Measurements from ENCODE around the gene OR10H4.
"Not testable (repeated sequence)": the region's sequence is repeated elsewhere in the genome, so short reads cannot be mapped to it uniquely, and the experiment has no call there.

OR10H4 gene

GRCh38 chr19:15948223-15949058 is at the start of gene OR10H4:
TSS of gene OR10H4 (plus strand) at chr19:15949008. CDS start at chr19:15949008, 0 bp downstream.
- no peak for DNase-seq

GRCh38 chr19:15899561-15899960 is 49.2 kb upstream of the OR10H4 start:
- DNase-seq, result not testable (repeated sequence)

- not testable (repeated sequence) for DNase-seq
Observed at GRCh38 chr19:15900032-15900431, 48.8 kb upstream of the OR10H4 start.

GRCh38 chr19:15900504-15900903 is 48.3 kb upstream of the OR10H4 start:
- DNase-seq, result no peak

- DNase-seq, result no peak
Observed at GRCh38 chr19:15902254-15902653, 46.6 kb upstream of the OR10H4 start.

- DNase-seq, result not testable (repeated sequence)
Observed at GRCh38 chr19:15902898-15903297, 45.9 kb upstream of the OR10H4 start.

GRCh38 chr19:15905026-15905425 is 43.8 kb upstream of the OR10H4 start:
- no peak for DNase-seq

- no peak for DNase-seq
Observed at GRCh38 chr19:15911599-15912235, 37.1 kb upstream of the OR10H4 start.

GRCh38 chr19:15913384-15913783 is 35.4 kb upstream of the OR10H4 start:
- no peak for DNase-seq

GRCh38 chr19:15913830-15914229 is 35.0 kb upstream of the OR10H4 start:
- no peak for DNase-seq

GRCh38 chr19:15915109-15915508 is 33.7 kb upstream of the OR10H4 start:
- no peak for DNase-seq

- DNase-seq, result no peak
Observed at GRCh38 chr19:15919243-15919642, 29.6 kb upstream of the OR10H4 start.

- no peak for DNase-seq
Observed at GRCh38 chr19:15922021-15922420, 26.8 kb upstream of the OR10H4 start.

- no peak for DNase-seq
Observed at GRCh38 chr19:15923702-15924101, 25.1 kb upstream of the OR10H4 start.

- no peak for DNase-seq
Observed at GRCh38 chr19:15926484-15926883, 22.3 kb upstream of the OR10H4 start.

- DNase-seq, result no peak
Observed at GRCh38 chr19:15928321-15928720, 20.5 kb upstream of the OR10H4 start.

GRCh38 chr19:15933761-15934331 is 15.0 kb upstream of the OR10H4 start:
- peak in 1 of 2 donors; percentile 18 for DNase-seq

- no peak for DNase-seq
Observed at GRCh38 chr19:15934332-15935078, 14.3 kb upstream of the OR10H4 start, which contains the start of gene CYP4F11. TSS of gene CYP4F11 (minus strand) at chr19:15934529. CDS start at chr19:15934408, 121 bp downstream.

- DNase-seq, result no peak
Observed at GRCh38 chr19:15935167-15935702, 13.6 kb upstream of the OR10H4 start.

- DNase-seq, result no peak
Observed at GRCh38 chr19:15936173-15936572, 12.6 kb upstream of the OR10H4 start.

- DNase-seq, result no peak
Observed at GRCh38 chr19:15936950-15937349, 11.9 kb upstream of the OR10H4 start.

- DNase-seq, result no peak
Observed at GRCh38 chr19:15937771-15938170, 11.0 kb upstream of the OR10H4 start.

GRCh38 chr19:15944401-15944800 is 4.4 kb upstream of the OR10H4 start:
- no peak for DNase-seq
